Thoracic aorta (tissue), 2 donors: ENCODE results near the gene IGFBP2. TPM values are rescaled to one million over a fixed set of nuclear protein-coding genes. Genes with fewer than 3 reads are reported as not detected.
A peak's percentile ranks its signal among the peaks of the same experiment; 100 is the strongest.

ENCODE experiments used
- ATAC-seq: fragments of 150-250 bp; one replicate; pipeline ENCODE4 v1.8.0; 2017; ENCODE audit warnings: low read depth; ENCODE audit not compliant: insufficient number of reproducible peaks, low FRiP score
- DNase-seq: peaks from one replicate; pipeline ENCODE4 v3.0.0-alpha.2; 2020; ENCODE audit warnings: low spot score
- H3K27ac ChIP-seq, 2 donors: fragments of 200-600 bp; sonication (generic); 1 replicate in 1 of 2; 2 replicates in 1 of 2; pipeline ENCODE4 v1.5.1; 2016; ENCODE audit warnings: mild to moderate bottlenecking in 2 of 2, moderate library complexity in 2 of 2
- H3K27me3 ChIP-seq: fragments of 200-600 bp; sonication (generic); replicated peaks from 2 replicates; pipeline ENCODE4 v1.6.0; 2016; ENCODE audit warnings: mild to moderate bottlenecking; ENCODE audit not compliant: insufficient read depth
- H3K36me3 ChIP-seq: fragments of 200-600 bp; sonication (generic); one replicate; pipeline ENCODE4 v1.5.1; 2016
- H3K4me1 ChIP-seq, 2 donors: fragments of 200-600 bp; sonication (generic); 1 replicate in 1 of 2; 2 replicates in 1 of 2; pipeline versions ENCODE4 v1.5.1 to v1.6.0; 2016; ENCODE audit warnings: low read depth in 2 of 2, mild to moderate bottlenecking in 1 of 2; ENCODE audit not compliant: control insufficient read depth in 1 of 2
- H3K4me3 ChIP-seq: fragments of 200-600 bp; sonication (generic); 2 replicates; pipeline ENCODE4 v1.5.1; 2016; ENCODE audit warnings: mild to moderate bottlenecking
- H3K9me3 ChIP-seq: fragments of 200-600 bp; sonication (generic); 2 replicates; pipeline ENCODE4 v1.5.1; 2016
- CTCF ChIP-seq: fragments of 200-600 bp; sonication (generic); IDR thresholded peaks from one replicate; pipeline ENCODE4 v1.5.1; 2019; ENCODE audit warnings: antibody characterized with exemption
- total RNA-seq, 2 donors: library from RNA; depleted of rRNA; stranded (reverse); fragments of >200 nt; gene quantifications; one replicate each; pipeline versions ENCODE4 v1.1.0 to v1.2.3, GENCODE V29; 2016

IGFBP2 gene
- total RNA-seq, result 1,000 to 10,000 TPM in 1 of 2 donors, 100 to 1,000 TPM in 1; 608 to 2,156 TPM

- peak; percentile 9 for TF ChIP-seq CTCF
- Histone ChIP-seq H3K4me3 (peak within 1 kb of the TSS; percentile 90), H3K9me3 (no peaks in the 10 kb centered on the region), H3K36me3 (no peaks in the 10 kb centered on the region), H3K27me3 (no peaks in the 10 kb centered on the region), H3K27ac (peak within 1 kb of the TSS; percentile 87 to 91), H3K4me1 (peaks cover 0 to 32% of the 10 kb centered on the region in 2 donors)
- ATAC-seq (peak; percentile 24), DNase-seq (no peak)
Observed at GRCh38 chr2:216632952-216633615, at the start of gene IGFBP2. Gene IGFBP2 (plus strand): TSS chr2:216633420. CDS start chr2:216633524, 104 bp downstream.

GRCh38 chr2:216583606-216584005, 49.6 kb upstream of the IGFBP2 start:
- H3K27me3 ChIP-seq, result no peaks in the 10 kb centered on the region
- DNase-seq (no peak), ATAC-seq (no peak)
- TF ChIP-seq CTCF, result no peak
- no peak overlapping the region for H3K4me3 ChIP-seq
- no peaks in the 10 kb centered on the region for H3K9me3 ChIP-seq
- no peaks in the 10 kb centered on the region for H3K36me3 ChIP-seq
- H3K4me1 ChIP-seq, result no peaks in the 10 kb centered on the region
- no peak overlapping the region for H3K27ac ChIP-seq

GRCh38 chr2:216584112-216584511, 49.1 kb upstream of the IGFBP2 start:
- Histone ChIP-seq H3K9me3 (no peaks in the 10 kb centered on the region), H3K4me1 (no peaks in the 10 kb centered on the region), H3K27ac (no peak overlapping the region), H3K36me3 (no peaks in the 10 kb centered on the region), H3K4me3 (no peak overlapping the region), H3K27me3 (no peaks in the 10 kb centered on the region)
- no peak for ATAC-seq
- no peak for DNase-seq
- no peak for TF ChIP-seq CTCF

- Histone ChIP-seq H3K4me1 (peaks cover 0 to 7% of the 10 kb centered on the region in 2 donors), H3K27ac (no peak overlapping the region), H3K27me3 (no peaks in the 10 kb centered on the region), H3K36me3 (no peaks in the 10 kb centered on the region), H3K4me3 (no peak overlapping the region), H3K9me3 (no peaks in the 10 kb centered on the region)
- no peak for ATAC-seq
- DNase-seq, result no peak
- no peak for TF ChIP-seq CTCF
Observed at GRCh38 chr2:216585441-216585840, 47.8 kb upstream of the IGFBP2 start.

- DNase-seq (no peak), ATAC-seq (no peak)
- H3K4me3 ChIP-seq, result no peak overlapping the region
- H3K27ac ChIP-seq, result no peak overlapping the region
- H3K4me1 ChIP-seq, result peaks cover 0 to 14% of the 10 kb centered on the region in 2 donors
- TF ChIP-seq CTCF, result no peak
- H3K27me3 ChIP-seq, result no peaks in the 10 kb centered on the region
- H3K36me3 ChIP-seq, result no peaks in the 10 kb centered on the region
- H3K9me3 ChIP-seq, result no peaks in the 10 kb centered on the region
Observed at GRCh38 chr2:216588861-216589710, 44.1 kb upstream of the IGFBP2 start.
